Prostate gland (tissue), 2 donors: ENCODE measurements around the gene KCND2.

Experiments used
- CTCF ChIP-seq, 4 experiments: fragments of 200-600 bp in 2 of 4; fragments of 450-650 bp in 2 of 4; sonication (generic) in 2 of 4; IDR thresholded peaks; 1 replicate in 3 of 4; 2 replicates in 1 of 4; pipeline ENCODE4 v1.5.1; 2016 to 2019; ENCODE audit warnings: antibody characterized with exemption in 4 of 4, mild to moderate bottlenecking in 2 of 4, moderate library complexity in 2 of 4
- POLR2A ChIP-seq: fragments of 450-650 bp; IDR thresholded peaks from one replicate; pipeline ENCODE4 v1.6.1; 2016; ENCODE audit warnings: antibody characterized with exemption, mild to moderate bottlenecking
- POLR2AphosphoS5 ChIP-seq: sonication (generic); formaldehyde crosslinking; IDR thresholded peaks from one replicate; pipeline ENCODE4 v1.6.1; 2017; ENCODE audit warnings: antibody characterized with exemption

DNA sequence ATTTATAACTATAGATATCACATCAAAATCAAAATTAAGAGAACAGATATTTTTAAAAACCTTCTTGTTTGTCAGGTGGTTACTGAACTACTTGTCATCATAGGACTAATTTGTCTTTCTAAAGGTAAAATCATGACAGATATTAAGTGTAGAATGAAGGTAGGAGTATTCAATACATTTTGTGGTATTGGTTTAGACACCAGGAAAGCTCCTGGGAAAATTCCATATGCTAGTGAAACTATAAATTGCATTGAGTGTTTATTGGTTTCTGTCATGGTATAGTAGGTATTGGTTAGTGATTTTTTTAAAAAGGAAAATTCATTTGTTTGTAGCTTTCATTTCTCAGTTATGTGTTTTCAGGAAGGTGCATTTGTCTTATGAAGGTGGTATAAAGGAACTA is 132.7 kb downstream of the KCND2 start:
- TF ChIP-seq CTCF (IDR thresholded peaks at IDR 0.05) (no peak), POLR2A (no peak), POLR2AphosphoS5 (no peak)
